ENCODE data around the gene TXNRD2. TPM values are rescaled to one million over a fixed set of nuclear protein-coding genes. Genes with fewer than 3 reads are reported as not detected.
A peak's percentile ranks its signal among the peaks of the same experiment; 100 is the strongest.

Gene TXNRD2
- total RNA-seq, 2 donors from 2014 or later = 7.3 to 13.6 TPM

DNA sequence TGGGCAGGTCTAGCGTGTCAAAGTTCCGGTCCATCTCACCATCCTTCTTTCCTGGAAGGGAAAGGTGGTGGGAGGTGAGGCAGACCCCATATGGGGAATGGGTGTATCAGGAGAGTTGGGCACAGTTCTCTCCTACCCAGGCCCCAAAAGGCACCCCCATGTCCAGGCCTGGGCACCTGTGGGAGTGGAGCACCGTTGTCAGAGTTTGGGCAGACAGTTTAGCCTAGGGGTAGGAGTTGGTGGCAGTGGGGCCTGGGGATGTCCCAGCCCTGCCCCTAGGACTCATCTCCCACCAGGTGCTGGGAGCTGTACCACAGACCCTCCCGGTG is 34.1 kb upstream of the TXNRD2 start:
- Histone ChIP-seq H3K9ac (ENCODE audit: extremely low read depth, low read length, poor library complexity, severe bottlenecking) (no peak overlapping the region), H3K4me1 (ENCODE audit: control insufficient read depth, insufficient read depth, low read length) (peaks cover 9% of the 10 kb centered on the region), H3K27me3 (ENCODE audit: control insufficient read depth, insufficient read depth, low read length, poor library complexity, severe bottlenecking) (no peaks in the 10 kb centered on the region), H3K9me3 (ENCODE audit: control insufficient read depth, low read length) (no peaks in the 10 kb centered on the region), H3K36me3 (ENCODE audit: control insufficient read depth, insufficient read depth, low read length) (peaks cover 17% of the 10 kb centered on the region), H3K4me3 (ENCODE audit: low read length) (no peak overlapping the region), H3K27ac (ENCODE audit: low read depth, low read length) (peak overlapping the region; percentile 90)
- Mint-ChIP-seq H3K9me3 (no peaks in the 10 kb centered on the region), H3K27ac (peak overlapping the region; percentile 82), H3K4me3 (no peak overlapping the region), H3K4me1 (peaks cover 11% of the 10 kb centered on the region), H3K36me3 (ENCODE audit: low read depth) (peaks cover 29% of the 10 kb centered on the region), H3K27me3 (ENCODE audit: insufficient read depth) (no peaks in the 10 kb centered on the region)
- TF ChIP-seq, protein P1, sequence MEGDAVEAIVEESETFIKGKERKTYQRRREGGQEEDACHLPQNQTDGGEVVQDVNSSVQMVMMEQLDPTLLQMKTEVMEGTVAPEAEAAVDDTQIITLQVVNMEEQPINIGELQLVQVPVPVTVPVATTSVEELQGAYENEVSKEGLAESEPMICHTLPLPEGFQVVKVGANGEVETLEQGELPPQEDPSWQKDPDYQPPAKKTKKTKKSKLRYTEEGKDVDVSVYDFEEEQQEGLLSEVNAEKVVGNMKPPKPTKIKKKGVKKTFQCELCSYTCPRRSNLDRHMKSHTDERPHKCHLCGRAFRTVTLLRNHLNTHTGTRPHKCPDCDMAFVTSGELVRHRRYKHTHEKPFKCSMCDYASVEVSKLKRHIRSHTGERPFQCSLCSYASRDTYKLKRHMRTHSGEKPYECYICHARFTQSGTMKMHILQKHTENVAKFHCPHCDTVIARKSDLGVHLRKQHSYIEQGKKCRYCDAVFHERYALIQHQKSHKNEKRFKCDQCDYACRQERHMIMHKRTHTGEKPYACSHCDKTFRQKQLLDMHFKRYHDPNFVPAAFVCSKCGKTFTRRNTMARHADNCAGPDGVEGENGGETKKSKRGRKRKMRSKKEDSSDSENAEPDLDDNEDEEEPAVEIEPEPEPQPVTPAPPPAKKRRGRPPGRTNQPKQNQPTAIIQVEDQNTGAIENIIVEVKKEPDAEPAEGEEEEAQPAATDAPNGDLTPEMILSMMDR (conservative IDR thresholded peaks at IDR 0.05) = no peak
- 92 to 96% methylated on average over 2 to 4 of the region's 4 CpGs for WGBS, 2 experiments (ENCODE audit: insufficient coverage in 1 of 2, insufficient read length in 1 of 2)
- DNase-seq = no peak

GRCh38 chr22:19974935-19975706 is 33.5 kb upstream of the TXNRD2 start:
- WGBS, 2 experiments (ENCODE audit: insufficient coverage in 1 of 2, insufficient read length in 1 of 2) = 78 to 82% methylated on average over 9 to 13 of the region's 13 CpGs

GRCh38 chr22:19974268-19974861 is 32.7 kb upstream of the TXNRD2 start:
- Histone ChIP-seq H3K9ac (ENCODE audit: extremely low read depth, low read length, poor library complexity, severe bottlenecking) (no peak overlapping the region), H3K27me3 (ENCODE audit: control insufficient read depth, insufficient read depth, low read length, poor library complexity, severe bottlenecking) (no peaks in the 10 kb centered on the region), H3K4me3 (ENCODE audit: low read length) (no peak overlapping the region), H3K27ac (ENCODE audit: low read depth, low read length) (peak overlapping the region; percentile 90), H3K36me3 (ENCODE audit: control insufficient read depth, insufficient read depth, low read length) (peaks cover 17% of the 10 kb centered on the region), H3K4me1 (ENCODE audit: control insufficient read depth, insufficient read depth, low read length) (peaks cover 9% of the 10 kb centered on the region), H3K9me3 (ENCODE audit: control insufficient read depth, low read length) (no peaks in the 10 kb centered on the region)
- TF ChIP-seq, protein P1 (conservative IDR thresholded peaks at IDR 0.05) = no peak
- Mint-ChIP-seq H3K36me3 (ENCODE audit: low read depth) (peaks cover 25% of the 10 kb centered on the region), H3K4me1 (peaks cover 11% of the 10 kb centered on the region), H3K27me3 (ENCODE audit: insufficient read depth) (no peaks in the 10 kb centered on the region), H3K4me3 (no peak overlapping the region), H3K27ac (peak overlapping the region; percentile 82), H3K9me3 (no peaks in the 10 kb centered on the region)
- peak; percentile 95 for DNase-seq
- WGBS, 2 experiments (ENCODE audit: insufficient coverage in 1 of 2, insufficient read length in 1 of 2) = 57 to 86% methylated on average over 5 to 11 of the region's 11 CpGs

More at GRCh38 chr22:19974935-19975706, 33.5 kb upstream of the TXNRD2 start:
- Histone ChIP-seq H3K9me3 (ENCODE audit: control insufficient read depth, low read length) (no peaks in the 10 kb centered on the region), H3K4me3 (ENCODE audit: low read length) (no peak overlapping the region), H3K36me3 (ENCODE audit: control insufficient read depth, insufficient read depth, low read length) (peaks cover 17% of the 10 kb centered on the region), H3K27me3 (ENCODE audit: control insufficient read depth, insufficient read depth, low read length, poor library complexity, severe bottlenecking) (no peaks in the 10 kb centered on the region), H3K4me1 (ENCODE audit: control insufficient read depth, insufficient read depth, low read length) (peaks cover 9% of the 10 kb centered on the region), H3K9ac (ENCODE audit: extremely low read depth, low read length, poor library complexity, severe bottlenecking) (peak overlapping the region; percentile 13), H3K27ac (ENCODE audit: low read depth, low read length) (peak overlapping the region; percentile 90)
- H3K4me1 Mint-ChIP-seq = peaks cover 11% of the 10 kb centered on the region
- H3K4me3 Mint-ChIP-seq = no peak overlapping the region
- H3K27me3 Mint-ChIP-seq (ENCODE audit: insufficient read depth) = no peaks in the 10 kb centered on the region
- peak; percentile 62 for DNase-seq
- peak overlapping the region; percentile 82 for H3K27ac Mint-ChIP-seq
- H3K9me3 Mint-ChIP-seq = no peaks in the 10 kb centered on the region
- TF ChIP-seq, protein P1 (conservative IDR thresholded peaks at IDR 0.05) = no peak
- H3K36me3 Mint-ChIP-seq (ENCODE audit: low read depth) = peaks cover 26% of the 10 kb centered on the region
